Loucy (cell line): ENCODE results near the gene TMIE.

ENCODE experiments used
- H2AFZ ChIP-seq: fragments of 200-600 bp; sonication (generic); 2 replicates; pipeline ENCODE4 v1.6.0; 2016; ENCODE audit warnings: antibody characterized with exemption, mild to moderate bottlenecking, low read length, moderate library complexity
- H3F3A ChIP-seq: fragments of 200-600 bp; 2 replicates; pipeline ENCODE4 v1.6.0; 2016; ENCODE audit warnings: antibody characterized with exemption, low read depth, mild to moderate bottlenecking
- H3K27me3 ChIP-seq: fragments of 200-600 bp; sonication (generic); 2 replicates; pipeline ENCODE4 v1.6.1; 2014; ENCODE audit warnings: low read length, mild to moderate bottlenecking; ENCODE audit not compliant: insufficient read depth, poor library complexity, severe bottlenecking
- H3K36me3 ChIP-seq: fragments of 200-600 bp; sonication (generic); 2 replicates; pipeline ENCODE4 v1.6.1; 2016; ENCODE audit warnings: low read length; ENCODE audit not compliant: insufficient read depth
- H3K4me1 ChIP-seq: fragments of 200-600 bp; sonication (generic); 2 replicates; pipeline ENCODE4 v1.5.1; 2014; ENCODE audit warnings: low read length, mild to moderate bottlenecking; ENCODE audit not compliant: insufficient read depth, poor library complexity, severe bottlenecking
- H3K4me2 ChIP-seq: fragments of 200-600 bp; sonication (generic); 2 replicates; pipeline ENCODE4 v1.6.0; 2014; ENCODE audit warnings: antibody characterized with exemption, low read length, low read depth, mild to moderate bottlenecking; ENCODE audit not compliant: poor library complexity, severe bottlenecking
- H3K4me3 ChIP-seq: fragments of 200-600 bp; sonication (generic); 2 replicates; pipeline ENCODE4 v1.5.1; 2014; ENCODE audit warnings: low read length, mild to moderate bottlenecking, mixed read lengths; ENCODE audit not compliant: poor library complexity, severe bottlenecking
- H3K79me2 ChIP-seq: fragments of 200-600 bp; sonication (generic); 2 replicates; pipeline ENCODE4 v1.6.1; 2014; ENCODE audit warnings: low read length; ENCODE audit not compliant: insufficient read depth
- H3K9ac ChIP-seq: fragments of 200-600 bp; sonication (generic); 2 replicates; pipeline ENCODE4 v1.6.0; 2014; ENCODE audit warnings: mild to moderate bottlenecking, low read depth, low read length, moderate library complexity; ENCODE audit not compliant: poor library complexity, severe bottlenecking
- H3K9me2 ChIP-seq: fragments of 200-600 bp; sonication (generic); replicated peaks from 2 replicates; pipeline ENCODE4 v1.6.1; 2016; ENCODE audit warnings: low read depth, low read length, mixed read lengths
- H3K9me3 ChIP-seq: fragments of 200-600 bp; sonication (generic); 2 replicates; pipeline ENCODE4 v1.6.1; 2014; ENCODE audit warnings: mild to moderate bottlenecking, antibody characterized with exemption, low read length, low read depth; ENCODE audit not compliant: insufficient read depth
- H4K20me1 ChIP-seq: fragments of 200-600 bp; sonication (generic); 2 replicates; pipeline ENCODE4 v1.6.0; 2014; ENCODE audit warnings: antibody characterized with exemption, low read length, mild to moderate bottlenecking; ENCODE audit not compliant: insufficient read depth, poor library complexity, severe bottlenecking
- EZH2phosphoT487 ChIP-seq: fragments of 200-600 bp; IDR thresholded peaks from 2 replicates; pipeline ENCODE4 v1.6.1; 2018; ENCODE audit warnings: antibody characterized with exemption, mild to moderate bottlenecking, moderate library complexity, borderline replicate concordance
- TF ChIP-seq, protein P1 (sequence below): fragments of 200-600 bp; sonication (generic); conservative IDR thresholded peaks from 2 replicates; pipeline ENCODE4 v1.5.1; 2014; ENCODE audit warnings: mild to moderate bottlenecking, antibody characterized with exemption, low read length

Gene TMIE

DNA sequence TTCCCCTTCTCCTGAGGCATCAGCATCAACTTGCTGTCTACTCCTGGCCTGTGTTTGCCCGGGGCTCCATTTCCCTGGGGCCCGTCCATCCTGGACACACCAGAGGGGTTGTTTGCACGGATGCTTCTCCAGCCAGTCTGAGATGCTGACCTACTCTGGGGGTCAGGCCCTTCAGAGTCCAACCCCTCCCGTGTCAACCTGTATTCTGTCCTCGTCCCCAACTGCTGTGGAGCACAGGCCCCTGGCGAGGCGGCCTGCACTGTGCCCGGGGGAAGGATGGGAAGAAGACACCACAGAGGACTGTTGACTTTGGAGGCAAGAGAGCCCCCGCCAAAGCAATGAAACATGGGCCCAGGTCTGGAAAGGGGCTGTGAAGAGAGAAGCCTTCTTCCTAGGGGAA is 33.5 kb upstream of the TMIE start:
- Histone ChIP-seq H2AFZ (no peak overlapping the region), H3K9me3 (no peaks in the 10 kb centered on the region), H3K4me3 (no peak overlapping the region), H3K4me1 (no peaks in the 10 kb centered on the region), H3K9ac (no peak overlapping the region), H4K20me1 (no peaks in the 10 kb centered on the region), H3K79me2 (no peaks in the 10 kb centered on the region), H3K4me2 (no peak overlapping the region), H3F3A (no peaks in the 10 kb centered on the region), H3K27me3 (no peaks in the 10 kb centered on the region), H3K36me3 (no peaks in the 10 kb centered on the region), H3K9me2 (no peaks in the 10 kb centered on the region)
- TF ChIP-seq, protein P1, sequence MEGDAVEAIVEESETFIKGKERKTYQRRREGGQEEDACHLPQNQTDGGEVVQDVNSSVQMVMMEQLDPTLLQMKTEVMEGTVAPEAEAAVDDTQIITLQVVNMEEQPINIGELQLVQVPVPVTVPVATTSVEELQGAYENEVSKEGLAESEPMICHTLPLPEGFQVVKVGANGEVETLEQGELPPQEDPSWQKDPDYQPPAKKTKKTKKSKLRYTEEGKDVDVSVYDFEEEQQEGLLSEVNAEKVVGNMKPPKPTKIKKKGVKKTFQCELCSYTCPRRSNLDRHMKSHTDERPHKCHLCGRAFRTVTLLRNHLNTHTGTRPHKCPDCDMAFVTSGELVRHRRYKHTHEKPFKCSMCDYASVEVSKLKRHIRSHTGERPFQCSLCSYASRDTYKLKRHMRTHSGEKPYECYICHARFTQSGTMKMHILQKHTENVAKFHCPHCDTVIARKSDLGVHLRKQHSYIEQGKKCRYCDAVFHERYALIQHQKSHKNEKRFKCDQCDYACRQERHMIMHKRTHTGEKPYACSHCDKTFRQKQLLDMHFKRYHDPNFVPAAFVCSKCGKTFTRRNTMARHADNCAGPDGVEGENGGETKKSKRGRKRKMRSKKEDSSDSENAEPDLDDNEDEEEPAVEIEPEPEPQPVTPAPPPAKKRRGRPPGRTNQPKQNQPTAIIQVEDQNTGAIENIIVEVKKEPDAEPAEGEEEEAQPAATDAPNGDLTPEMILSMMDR = no peak
- no peak for TF ChIP-seq EZH2phosphoT487

DNA sequence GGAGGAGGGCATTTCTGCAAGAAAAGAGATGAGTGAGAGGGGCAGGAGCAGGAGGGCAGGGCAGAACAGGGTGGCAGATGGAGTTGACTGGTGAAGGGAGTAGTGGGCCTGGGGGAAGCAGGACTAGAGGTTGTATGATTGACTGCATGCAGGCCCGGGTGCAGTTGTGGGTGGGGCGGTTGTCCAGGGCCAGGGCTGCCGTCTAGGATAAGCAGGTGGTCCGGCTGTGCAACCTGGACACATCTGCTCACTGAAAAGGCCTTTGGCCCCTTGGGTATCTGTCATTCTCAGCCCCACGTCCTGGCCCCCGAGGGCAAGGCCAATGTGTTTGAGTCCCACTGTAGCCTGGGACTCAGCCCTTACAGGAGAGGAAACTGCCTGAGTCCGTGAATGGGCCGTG is 33.1 kb upstream of the TMIE start:
- Histone ChIP-seq H4K20me1 (no peaks in the 10 kb centered on the region), H2AFZ (no peak overlapping the region), H3K79me2 (no peaks in the 10 kb centered on the region), H3F3A (no peaks in the 10 kb centered on the region), H3K9ac (no peak overlapping the region), H3K4me3 (no peak overlapping the region), H3K9me2 (no peaks in the 10 kb centered on the region), H3K27me3 (no peaks in the 10 kb centered on the region), H3K36me3 (no peaks in the 10 kb centered on the region), H3K4me1 (no peaks in the 10 kb centered on the region), H3K4me2 (no peak overlapping the region), H3K9me3 (no peaks in the 10 kb centered on the region)
- TF ChIP-seq, protein P1 = no peak
- no peak for TF ChIP-seq EZH2phosphoT487

DNA sequence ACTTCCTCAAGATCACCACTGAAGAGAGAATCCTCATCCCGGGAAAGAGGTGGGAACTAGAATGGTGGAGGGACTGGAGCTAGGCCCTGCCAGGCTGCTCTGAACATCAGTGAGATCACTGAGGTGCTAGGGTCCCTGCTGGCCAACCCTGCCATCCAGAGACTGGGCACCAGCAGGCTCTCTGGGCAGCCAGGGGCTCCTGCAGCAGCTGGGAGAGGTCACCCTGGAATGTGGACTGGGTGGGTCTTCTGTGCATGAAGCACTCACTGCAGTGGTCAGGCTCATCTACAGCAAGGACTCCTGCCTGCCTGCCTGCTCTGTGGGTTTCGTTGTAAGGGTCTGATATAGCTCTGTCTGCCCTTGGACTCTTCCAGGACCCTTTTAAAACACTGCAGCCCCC is 32.6 kb upstream of the TMIE start:
- no peaks in the 10 kb centered on the region for H3K27me3 ChIP-seq
- no peak overlapping the region for H3K4me3 ChIP-seq
- no peaks in the 10 kb centered on the region for H4K20me1 ChIP-seq
- no peaks in the 10 kb centered on the region for H3K79me2 ChIP-seq
- TF ChIP-seq EZH2phosphoT487 = no peak
- TF ChIP-seq, protein P1 = no peak
- no peaks in the 10 kb centered on the region for H3K9me3 ChIP-seq
- no peak overlapping the region for H2AFZ ChIP-seq
- H3K9me2 ChIP-seq = no peaks in the 10 kb centered on the region
- H3K9ac ChIP-seq = no peak overlapping the region
- H3K36me3 ChIP-seq = no peaks in the 10 kb centered on the region
- H3K4me2 ChIP-seq = no peak overlapping the region
- H3F3A ChIP-seq = no peaks in the 10 kb centered on the region
- no peaks in the 10 kb centered on the region for H3K4me1 ChIP-seq
